Spleen (tissue), 11 donors: Measurements from ENCODE around the gene CHN1. TPM values are rescaled to one million over a fixed set of nuclear protein-coding genes. Genes with fewer than 3 reads are reported as not detected.

Experiments
- DNase-seq: peaks from one replicate; pipeline ENCODE4 v3.0.0-alpha.2; 2020
- H3K27ac ChIP-seq, 8 donors: fragments of 200-600 bp; sonication (generic) in 7 of 8; 1 replicate in 4 of 8; 2 replicates in 4 of 8; pipeline versions ENCODE4 v1.5.0 to v1.8.0; 2016 to 2021; ENCODE audit warnings: inconsistent platforms in 4 of 8, mild to moderate bottlenecking in 4 of 8, moderate library complexity in 1 of 8
- H3K27me3 ChIP-seq, 7 donors: fragments of 200-600 bp; sonication (generic) in 6 of 7; replicated peaks in 1 of 7; 1 replicate in 4 of 7; 2 replicates in 3 of 7; pipeline versions ENCODE4 v1.5.0 to v1.8.0; 2016 to 2021; ENCODE audit warnings: inconsistent platforms in 3 of 7, mild to moderate bottlenecking in 1 of 7
- H3K36me3 ChIP-seq, 6 donors: fragments of 200-600 bp; sonication (generic) in 5 of 6; 1 replicate in 4 of 6; 2 replicates in 2 of 6; pipeline versions ENCODE4 v1.5.0 to v1.8.0; 2016 to 2021; ENCODE audit warnings: inconsistent platforms in 2 of 6
- H3K4me1 ChIP-seq, 6 donors: fragments of 200-600 bp; sonication (generic) in 5 of 6; 1 replicate in 3 of 6; 2 replicates in 3 of 6; pipeline versions ENCODE4 v1.5.0 to v1.8.0; 2016 to 2021; ENCODE audit warnings: inconsistent platforms in 3 of 6
- H3K4me3 ChIP-seq, 8 donors: fragments of 200-600 bp; sonication (generic) in 7 of 8; 1 replicate in 4 of 8; 2 replicates in 4 of 8; pipeline versions ENCODE4 v1.5.0 to v1.8.0; 2016 to 2021; ENCODE audit warnings: inconsistent platforms in 4 of 8, mild to moderate bottlenecking in 4 of 8, moderate library complexity in 2 of 8
- H3K9me3 ChIP-seq, 8 donors: fragments of 200-600 bp; sonication (generic) in 7 of 8; 1 replicate in 4 of 8; 2 replicates in 4 of 8; pipeline versions ENCODE4 v1.5.0 to v1.8.0; 2016 to 2021; ENCODE audit warnings: inconsistent platforms in 4 of 8
- POLR2A ChIP-seq, 3 donors: fragments of 450-650 bp; IDR thresholded peaks; one replicate each; pipeline ENCODE4 v1.5.1; 2017; ENCODE audit warnings: antibody characterized with exemption in 3 of 3, mild to moderate bottlenecking in 1 of 3
- POLR2AphosphoS5 ChIP-seq, 3 donors: sonication (generic); formaldehyde crosslinking; IDR thresholded peaks; one replicate each; pipeline ENCODE4 v1.5.1; 2017; ENCODE audit warnings: antibody characterized with exemption in 3 of 3
- WGBS, 5 donors: extraction: QIAGEN DNeasy Blood & Tissue Kit in 3 of 5; methylation state at CpG; one replicate each; pipeline versions ENCODE4 v1.1.5 to v1.1.7; 2013 to 2018; 5-methylcytosine and 5-hydroxymethylcytosine counted together
- intact Hi-C: fragments of 100-400 bp; cut with DNase I; formaldehyde crosslinking; loops from one replicate; pipeline ENCODE4 v1.15.0; 2023; ENCODE audit warnings: low total_unique reads
- polyA plus RNA-seq, 3 donors: library from polyadenylated mRNA; stranded (reverse); fragments of 200-250 nt; gene quantifications; one replicate each; pipeline ENCODE4 v1.2.1, GENCODE V29; 2013
- total RNA-seq, 7 donors: library from RNA; depleted of rRNA in 3 of 7; stranded (reverse); fragments of >200 nt in 3 of 7; fragmentation: NEBNext Ultra II Directional in 4 of 7; extraction: Animal tissue kit (Norgen Biotek cat#: 25700) in 4 of 7; gene quantifications; one replicate each; pipeline versions ENCODE4 v1.1.0 to v1.2.1, GENCODE V29; 2016 to 2021
- TF ChIP-seq, protein P1 (sequence below), 11 experiments: fragments of 200-600 bp in 7 of 11; fragments of 450-650 bp in 4 of 11; sonication (generic) in 4 of 11; IDR thresholded peaks in 8 of 11; conservative IDR thresholded peaks in 3 of 11; 1 replicate in 7 of 11; 2 replicates in 4 of 11; pipeline versions ENCODE4 v1.4.0 to v1.8.0; 2016 to 2021; ENCODE audit warnings: antibody characterized with exemption in 11 of 11, inconsistent platforms in 4 of 11, mild to moderate bottlenecking in 1 of 11
- donor health status: healthy with polysubstance abuse.
- donor health status: DM: no; HTN: no; CAD: no; lungs with moderate emphysema.
- donor health status: DM: no; HTN: no; CAD: no.
- donor health status: Bipolar disorder and iron deficiency.
- donor health status: healthy.
- donor health status: DM: no; HTN: no; CAD: no.
- donor health status: DM: yes; HTN: yes; CAD: no.

Gene CHN1
- total and polyA plus RNA-seq, 10 donors = 5.4 to 14.6 (median 9.7) TPM

DNA sequence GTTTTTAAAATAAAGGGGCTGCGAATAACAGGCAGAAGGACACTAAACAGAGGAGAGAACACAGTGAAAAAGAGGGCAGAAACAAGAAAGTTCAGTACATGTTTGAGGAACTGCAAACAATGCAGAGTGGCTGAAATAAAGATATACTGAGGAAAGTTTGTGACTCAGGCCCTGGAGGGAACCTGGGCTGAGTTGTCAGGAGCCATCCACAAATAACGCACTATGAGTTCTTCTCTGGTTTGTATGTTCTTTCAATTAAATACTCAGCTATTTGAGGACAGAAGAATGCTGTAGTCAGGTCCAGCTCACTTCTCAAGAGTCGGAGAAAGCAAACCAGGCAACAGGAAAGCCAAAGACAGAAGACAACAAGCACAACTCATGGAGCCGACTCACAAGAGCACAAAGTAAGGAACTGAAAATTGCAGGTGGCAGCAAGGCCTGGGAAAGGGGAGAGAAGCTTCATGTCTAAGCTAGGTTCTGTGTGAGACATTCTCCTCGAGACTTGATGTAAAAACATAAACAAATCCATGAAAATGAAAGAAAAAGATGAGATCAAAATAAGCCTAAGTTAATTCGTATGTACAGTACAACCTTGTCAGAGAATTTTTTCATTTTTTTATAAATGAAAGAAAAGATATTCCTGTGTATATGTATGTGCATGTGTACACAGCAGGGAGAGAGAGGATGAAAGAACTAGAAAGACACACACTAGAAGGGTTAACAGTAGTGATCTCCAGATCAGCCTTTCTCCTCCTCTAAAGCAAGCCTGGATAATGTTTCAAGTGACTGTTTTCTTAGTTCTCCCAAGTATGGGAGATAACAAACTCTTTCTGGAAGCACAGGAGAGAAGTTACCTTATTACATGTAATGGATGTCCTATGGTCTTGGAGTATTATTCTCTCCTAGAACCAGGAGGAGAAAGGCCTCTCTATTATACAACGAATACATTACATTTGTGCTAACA lies 41.5 kb downstream of the CHN1 start:
- WGBS, 5 donors = 86 to 92% (median 89%) methylated on average over 7 of the region's 7 CpGs
- intact Hi-C loops = no loop called here
- TF ChIP-seq, protein P1, sequence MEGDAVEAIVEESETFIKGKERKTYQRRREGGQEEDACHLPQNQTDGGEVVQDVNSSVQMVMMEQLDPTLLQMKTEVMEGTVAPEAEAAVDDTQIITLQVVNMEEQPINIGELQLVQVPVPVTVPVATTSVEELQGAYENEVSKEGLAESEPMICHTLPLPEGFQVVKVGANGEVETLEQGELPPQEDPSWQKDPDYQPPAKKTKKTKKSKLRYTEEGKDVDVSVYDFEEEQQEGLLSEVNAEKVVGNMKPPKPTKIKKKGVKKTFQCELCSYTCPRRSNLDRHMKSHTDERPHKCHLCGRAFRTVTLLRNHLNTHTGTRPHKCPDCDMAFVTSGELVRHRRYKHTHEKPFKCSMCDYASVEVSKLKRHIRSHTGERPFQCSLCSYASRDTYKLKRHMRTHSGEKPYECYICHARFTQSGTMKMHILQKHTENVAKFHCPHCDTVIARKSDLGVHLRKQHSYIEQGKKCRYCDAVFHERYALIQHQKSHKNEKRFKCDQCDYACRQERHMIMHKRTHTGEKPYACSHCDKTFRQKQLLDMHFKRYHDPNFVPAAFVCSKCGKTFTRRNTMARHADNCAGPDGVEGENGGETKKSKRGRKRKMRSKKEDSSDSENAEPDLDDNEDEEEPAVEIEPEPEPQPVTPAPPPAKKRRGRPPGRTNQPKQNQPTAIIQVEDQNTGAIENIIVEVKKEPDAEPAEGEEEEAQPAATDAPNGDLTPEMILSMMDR (IDR thresholded peaks at IDR 0.05 in 8 of 11, conservative IDR thresholded peaks at IDR 0.05 in 3 of 11) = no peak
- TF ChIP-seq POLR2A (IDR thresholded peaks at IDR 0.05) = no peak
- no peak for TF ChIP-seq POLR2AphosphoS5 (IDR thresholded peaks at IDR 0.05)

DNA sequence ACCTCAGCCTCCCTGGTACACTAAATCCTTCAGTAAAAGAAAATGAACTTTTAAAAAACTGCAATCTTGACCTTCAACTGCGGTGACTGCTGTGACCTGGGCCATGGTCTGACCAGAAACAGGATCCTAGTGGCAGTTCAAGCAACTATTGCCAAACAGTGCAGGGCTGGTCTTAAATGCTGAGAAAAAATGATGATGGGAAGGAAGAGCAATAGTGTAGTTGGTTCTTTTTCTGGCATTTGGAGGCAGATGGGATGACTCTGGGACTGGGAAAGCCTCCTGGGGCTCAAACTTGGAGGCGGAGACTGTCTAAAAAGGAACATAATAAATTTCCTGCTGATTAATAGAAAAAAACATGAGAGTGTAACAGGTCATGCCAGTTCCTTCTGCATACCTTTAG lies 45.4 kb downstream of the CHN1 start:
- Histone ChIP-seq H3K27me3 (no peaks in the 10 kb centered on the region), H3K9me3 (no peaks in the 10 kb centered on the region), H3K36me3 (no peaks in the 10 kb centered on the region), H3K4me1 (no peaks in the 10 kb centered on the region), H3K27ac (no peak overlapping the region), H3K4me3 (no peak overlapping the region)
- TF ChIP-seq, protein P1 (IDR thresholded peaks at IDR 0.05 in 8 of 11, conservative IDR thresholded peaks at IDR 0.05 in 3 of 11) = no peak
- no peak for TF ChIP-seq POLR2A (IDR thresholded peaks at IDR 0.05)
- no peak for TF ChIP-seq POLR2AphosphoS5 (IDR thresholded peaks at IDR 0.05)
- WGBS, 5 donors = 69 to 86% (median 79%) methylated on average over 2 of the region's 2 CpGs
- intact Hi-C loops = no loop called here
- no peak for DNase-seq

More for the DNA sequence above, 41.5 kb downstream of the CHN1 start:
- Histone ChIP-seq H3K27me3 (no peaks in the 10 kb centered on the region), H3K4me1 (peaks cover 0 to 6% (median 0%) of the 10 kb centered on the region in 6 donors), H3K36me3 (no peaks in the 10 kb centered on the region), H3K9me3 (no peaks in the 10 kb centered on the region), H3K4me3 (no peak overlapping the region), H3K27ac (no peak overlapping the region)
- no peak for DNase-seq

DNA sequence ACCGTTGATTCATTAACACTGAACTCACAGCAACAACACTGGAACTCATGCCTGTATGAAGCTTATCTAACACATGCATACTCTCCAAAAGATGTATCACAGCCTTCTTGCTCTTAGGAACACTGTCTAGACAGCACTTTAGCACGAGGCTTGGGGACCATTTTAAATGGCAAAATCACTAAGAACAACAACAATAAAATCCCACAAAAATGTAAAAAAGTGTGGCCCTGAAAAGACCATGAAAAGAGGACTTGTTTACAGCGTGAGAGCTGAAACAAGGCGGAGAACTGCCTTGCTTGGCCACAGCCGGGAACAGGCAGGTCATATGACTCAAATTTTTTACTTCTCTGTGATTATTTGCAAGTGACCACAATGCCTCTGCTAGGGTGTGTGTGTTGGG lies 48.1 kb downstream of the CHN1 start:
- Histone ChIP-seq H3K27ac (no peak overlapping the region), H3K9me3 (no peaks in the 10 kb centered on the region), H3K4me3 (no peak overlapping the region), H3K4me1 (no peaks in the 10 kb centered on the region), H3K36me3 (no peaks in the 10 kb centered on the region), H3K27me3 (no peaks in the 10 kb centered on the region)
- 79 to 87% (median 84%) methylated on average over 5 of the region's 5 CpGs for WGBS, 5 donors
- TF ChIP-seq, protein P1 (IDR thresholded peaks at IDR 0.05 in 8 of 11, conservative IDR thresholded peaks at IDR 0.05 in 3 of 11) = no peak
- TF ChIP-seq POLR2A (IDR thresholded peaks at IDR 0.05) (no peak), POLR2AphosphoS5 (IDR thresholded peaks at IDR 0.05) (no peak)
- DNase-seq = no peak
- intact Hi-C loops = no loop called here

DNA sequence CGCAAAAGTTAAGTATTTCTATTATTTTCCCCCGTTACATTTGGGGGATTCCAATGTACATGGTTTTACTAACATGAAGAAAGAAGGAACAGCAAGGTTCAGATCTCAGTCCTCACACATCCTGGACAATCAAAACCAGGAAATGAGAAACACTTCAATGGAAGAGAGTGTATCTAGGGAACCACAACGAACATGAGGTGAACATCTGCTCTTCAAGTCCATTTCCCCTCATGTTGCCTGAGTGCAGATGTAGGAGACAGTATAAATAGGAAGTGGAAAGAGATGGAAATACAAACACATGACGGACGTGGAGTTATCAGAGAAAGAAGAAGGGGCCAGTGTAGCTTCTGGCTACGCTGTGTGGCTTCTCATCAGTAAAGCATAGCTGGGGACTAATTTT lies 52.6 kb downstream of the CHN1 start:
- Histone ChIP-seq H3K27ac (no peak overlapping the region), H3K27me3 (no peaks in the 10 kb centered on the region), H3K9me3 (no peaks in the 10 kb centered on the region), H3K36me3 (no peaks in the 10 kb centered on the region), H3K4me1 (no peaks in the 10 kb centered on the region), H3K4me3 (no peak overlapping the region)
- no peak for DNase-seq
- WGBS, 5 donors = 41 to 47% (median 46%) methylated on average over 6 of the region's 6 CpGs
- intact Hi-C loops = no loop called here
- no peak for TF ChIP-seq POLR2AphosphoS5 (IDR thresholded peaks at IDR 0.05)
- TF ChIP-seq, protein P1 (IDR thresholded peaks at IDR 0.05 in 8 of 11, conservative IDR thresholded peaks at IDR 0.05 in 3 of 11) = no peak
- no peak for TF ChIP-seq POLR2A (IDR thresholded peaks at IDR 0.05)
